GM18502 (cell line): Measurements from ENCODE around the gene PIK3R1.
A peak's percentile ranks its signal among the peaks of the same experiment; 100 is the strongest.

Experiments
- ATAC-seq: cut with Tn5 transposase; IDR thresholded peaks from one replicate; pipeline ENCODE4 v1.9.1; 2021; ENCODE audit warnings: mild to moderate bottlenecking; ENCODE audit not compliant: unreplicated experiment, poor library complexity

The PIK3R1 gene

DNA sequence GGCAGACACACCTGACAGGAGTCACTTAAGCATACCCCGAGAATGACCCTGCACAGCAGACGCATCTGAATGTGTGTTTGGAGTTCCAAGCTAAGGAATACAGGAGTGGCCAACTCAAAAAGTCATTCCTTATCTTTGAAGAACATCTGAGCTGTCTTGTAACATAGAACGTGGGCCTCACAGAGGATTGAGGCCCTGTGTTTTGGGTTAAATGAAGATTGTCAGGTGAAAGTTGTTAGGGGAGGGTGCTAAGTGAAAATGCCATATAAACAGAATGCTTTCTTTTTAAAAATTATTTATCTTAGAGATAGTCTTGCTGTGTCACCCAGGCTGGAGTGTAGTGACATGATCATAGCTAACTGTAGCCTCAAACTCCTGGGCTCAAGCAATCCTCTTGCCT lies 100.9 kb downstream of the PIK3R1 start:
- ATAC-seq, result no peak

GRCh38 chr5:68317646-68318045 lies 102.1 kb downstream of the PIK3R1 start:
- no peak for ATAC-seq

DNA sequence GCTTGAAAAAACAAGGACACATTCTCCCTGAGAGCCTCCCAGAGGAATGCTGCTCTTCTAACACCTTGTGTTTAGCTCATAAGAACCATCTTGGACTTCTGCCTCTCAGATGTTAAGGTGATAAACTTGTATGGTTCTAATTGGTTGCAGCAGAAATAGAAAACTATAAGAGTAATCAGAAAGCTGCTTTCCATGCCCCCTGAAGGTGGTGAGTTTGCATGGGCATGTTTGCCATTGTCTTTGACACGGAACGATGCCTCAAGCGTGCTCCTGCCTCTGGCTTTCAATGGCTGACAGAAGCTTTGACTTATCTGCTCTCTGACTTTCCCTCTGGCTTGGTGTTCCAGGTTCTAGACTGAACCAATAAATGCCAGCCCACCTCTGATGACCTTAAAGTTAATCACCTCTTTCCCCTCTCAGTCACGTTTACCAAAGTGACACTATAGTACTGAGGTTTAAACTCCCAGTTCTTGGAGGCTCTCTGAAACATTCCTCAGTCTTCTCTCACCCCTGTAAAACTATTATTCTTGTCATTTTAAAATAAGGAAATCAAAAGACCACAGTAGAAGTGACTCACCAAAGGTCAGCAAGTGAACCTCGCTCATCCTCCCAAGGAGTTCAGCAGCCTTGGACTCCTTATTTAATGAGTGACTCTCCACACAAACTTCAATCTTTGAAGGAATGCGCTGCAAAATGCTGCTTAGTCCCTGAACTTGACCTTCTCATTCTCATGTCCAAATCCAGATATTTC lies 103.6 kb downstream of the PIK3R1 start:
- ATAC-seq, result no peak

- ATAC-seq, result no peak
Observed at GRCh38 chr5:68319706-68320412, 104.3 kb downstream of the PIK3R1 start.

DNA sequence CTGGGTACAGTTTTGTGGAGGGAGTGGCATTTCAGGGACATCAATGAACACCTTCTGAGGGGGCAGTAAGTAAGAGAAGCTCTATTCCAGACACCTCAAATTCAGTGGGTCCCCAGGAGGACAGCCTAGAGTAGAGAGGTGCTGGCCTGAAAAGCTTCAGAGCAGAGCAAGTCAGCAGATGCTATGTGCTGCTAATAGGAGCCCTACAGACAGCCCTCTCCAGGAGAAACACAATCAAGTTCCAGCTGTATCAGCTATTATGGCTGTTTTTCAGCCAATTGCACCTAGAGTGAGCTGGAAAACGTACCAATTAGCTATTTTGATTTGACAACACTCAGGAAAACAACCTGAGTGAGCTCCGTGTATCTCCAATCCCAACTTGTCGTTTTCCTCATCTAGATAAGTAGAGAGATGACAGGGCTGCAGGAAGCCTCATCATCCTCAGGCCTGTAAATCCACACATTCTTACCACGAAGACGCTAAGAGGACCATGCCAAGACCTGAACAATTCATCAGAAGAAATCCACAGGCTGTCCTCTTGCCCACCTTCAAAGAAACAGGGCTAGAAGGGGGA lies 104.9 kb downstream of the PIK3R1 start:
- ATAC-seq, result no peak

GRCh38 chr5:68325065-68325580 lies 109.6 kb downstream of the PIK3R1 start:
- ATAC-seq, result no peak

DNA sequence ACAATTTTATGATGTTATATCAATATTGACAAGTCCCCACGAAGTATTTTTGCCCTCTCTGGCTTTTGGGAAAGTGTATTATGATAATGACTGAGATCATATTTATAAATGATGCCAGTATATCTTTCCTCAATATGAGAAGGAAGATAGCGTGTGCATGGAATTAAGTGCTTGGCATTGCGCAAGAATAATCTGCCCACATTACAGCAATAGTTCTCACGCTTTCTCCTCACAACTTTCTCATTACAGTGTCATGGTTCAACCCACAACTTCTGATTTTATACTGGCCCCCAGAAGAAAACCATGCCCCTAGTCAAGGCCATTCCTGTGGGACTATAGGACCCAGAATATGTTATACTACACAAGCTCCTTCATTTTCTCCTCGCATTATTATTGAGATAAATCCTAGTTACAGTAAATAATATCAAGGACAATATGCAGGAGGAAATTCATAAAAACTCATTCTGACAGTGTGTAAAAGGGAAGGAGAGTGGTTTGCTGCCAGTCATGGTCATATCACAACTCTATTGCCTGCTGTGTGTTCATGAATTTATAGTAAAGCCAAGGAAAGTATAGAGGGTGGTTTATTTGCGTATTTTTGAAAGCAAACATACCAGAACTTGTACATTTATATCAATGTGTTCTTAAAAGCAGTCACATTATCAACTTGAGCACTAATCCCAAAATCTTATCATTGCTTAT lies 114.1 kb downstream of the PIK3R1 start:
- ATAC-seq, result no peak

- no peak for ATAC-seq
Observed at GRCh38 chr5:68330574-68330973, 115.0 kb downstream of the PIK3R1 start.

- ATAC-seq, result peak; percentile 89
Observed at GRCh38 chr5:68331192-68332079, 115.9 kb downstream of the PIK3R1 start.

GRCh38 chr5:68332080-68332451 lies 116.5 kb downstream of the PIK3R1 start:
- ATAC-seq, result peak; percentile 26

- ATAC-seq, result no peak
Observed at GRCh38 chr5:68332556-68332955, 117.0 kb downstream of the PIK3R1 start.

DNA sequence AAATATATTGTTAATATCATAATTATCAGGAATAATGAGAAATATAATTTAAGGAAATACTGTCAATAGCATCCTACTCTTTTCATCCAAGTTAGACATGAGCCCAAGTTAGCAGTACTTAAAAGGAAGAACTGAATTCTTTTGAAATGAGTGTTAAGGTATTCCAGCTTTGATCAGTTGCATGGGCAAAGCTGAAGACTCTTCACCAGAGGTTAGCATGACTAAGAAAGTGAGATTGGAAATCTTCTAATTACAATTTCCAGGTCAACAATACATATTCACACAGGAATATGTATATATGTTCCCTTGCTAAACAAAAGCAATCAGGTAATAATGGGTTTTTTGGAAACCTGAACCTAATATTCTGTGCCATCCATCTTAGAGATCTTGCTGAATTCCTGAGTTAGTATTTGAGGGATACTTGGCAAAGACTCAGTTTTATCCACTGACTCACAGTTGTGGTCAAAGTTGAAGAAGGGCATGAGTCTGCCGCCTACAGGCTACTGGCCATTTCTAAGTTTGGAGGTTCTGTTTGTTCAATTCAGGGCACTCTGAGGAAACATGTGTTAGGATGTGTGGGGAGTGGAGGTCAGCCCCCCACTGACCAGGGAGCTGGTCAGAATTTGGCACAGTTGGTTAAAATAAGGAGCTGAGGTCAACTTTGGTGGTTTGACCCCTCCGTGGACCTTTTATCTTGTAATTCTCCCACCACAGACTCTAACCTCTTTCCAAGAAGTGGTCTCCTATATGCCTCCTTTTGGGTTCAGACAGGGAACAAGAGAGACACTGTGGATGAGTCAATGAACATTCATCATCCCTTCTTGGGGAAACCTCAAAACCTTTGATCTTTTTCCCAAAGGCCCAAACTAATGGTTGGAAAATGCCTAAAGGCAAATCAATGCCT lies 118.3 kb downstream of the PIK3R1 start:
- no peak for ATAC-seq

DNA sequence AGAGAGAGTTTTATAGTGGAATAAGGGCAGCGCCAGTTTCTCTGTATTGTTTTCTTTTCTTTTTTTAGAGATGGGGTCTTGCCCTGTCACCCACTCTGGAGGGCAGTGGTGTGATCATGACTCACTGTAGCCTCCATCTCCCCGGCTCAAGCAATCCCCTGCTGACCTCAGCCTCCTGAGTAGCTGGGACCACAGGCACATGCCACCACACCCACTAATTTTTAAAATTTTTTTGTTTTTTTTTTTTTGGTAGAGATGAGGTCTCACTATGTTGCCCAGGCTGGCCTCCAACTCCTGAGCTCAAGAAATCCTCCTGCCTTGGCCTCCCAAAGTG lies 119.0 kb downstream of the PIK3R1 start:
- ATAC-seq, result no peak

- no peak for ATAC-seq
Observed at GRCh38 chr5:68335075-68335474, 119.5 kb downstream of the PIK3R1 start.

GRCh38 chr5:68336200-68336599 lies 120.6 kb downstream of the PIK3R1 start:
- ATAC-seq, result no peak

DNA sequence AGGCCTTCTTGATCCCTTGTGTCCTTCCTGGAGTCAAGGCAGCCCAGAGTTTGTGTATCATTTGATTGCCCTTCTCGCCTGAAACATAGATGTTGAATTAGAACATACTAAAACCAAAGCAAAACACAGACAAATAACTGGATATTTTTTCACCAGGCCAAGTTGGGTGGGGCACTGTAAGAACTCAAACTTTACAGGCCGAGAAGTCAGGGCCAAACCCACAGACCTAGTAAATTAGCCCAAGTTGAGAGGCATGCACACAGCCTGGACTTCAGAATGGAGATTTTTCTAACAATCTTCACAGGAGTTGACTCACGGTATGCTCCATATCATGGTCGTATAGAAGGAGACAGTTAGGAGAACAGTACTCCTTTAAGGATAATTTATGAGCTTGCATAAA lies 121.7 kb downstream of the PIK3R1 start:
- no peak for ATAC-seq

DNA sequence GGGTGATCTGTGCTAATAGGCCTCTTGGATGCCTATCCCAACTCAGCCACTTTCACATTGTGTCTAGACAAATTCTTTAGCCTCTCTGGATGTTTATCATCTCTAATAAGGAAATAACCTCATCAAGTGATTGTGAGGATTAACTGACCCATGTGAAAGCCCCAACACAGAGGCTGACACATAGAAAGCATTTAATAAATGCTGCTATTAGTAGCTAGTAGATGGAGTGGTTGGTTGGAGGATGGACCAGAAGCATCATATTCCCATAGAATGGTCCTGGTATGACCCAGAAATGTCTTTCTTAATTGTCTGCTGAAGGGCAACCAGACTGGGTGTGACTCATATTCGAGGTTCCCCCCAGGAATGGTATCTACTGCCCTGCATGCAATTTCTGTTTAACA lies 124.4 kb downstream of the PIK3R1 start:
- no peak for ATAC-seq

DNA sequence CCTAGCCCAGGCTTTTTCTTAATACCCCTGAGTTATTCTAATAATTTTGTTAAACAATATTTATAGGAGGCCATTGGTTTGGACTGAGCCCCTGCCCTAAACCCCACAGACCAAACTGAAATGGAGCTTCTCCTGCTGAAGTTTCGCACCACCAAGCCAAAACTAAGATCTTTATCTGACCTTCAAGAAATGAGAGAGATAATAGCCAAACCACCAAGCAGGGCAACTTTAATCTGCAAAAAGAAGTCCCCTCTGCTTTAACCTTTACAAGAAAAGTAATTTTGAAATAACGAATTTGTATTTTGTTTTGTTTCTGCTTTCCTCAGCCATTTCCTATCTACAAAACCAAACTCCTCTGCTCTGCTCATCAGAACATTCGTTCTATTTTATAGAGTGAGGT lies 125.5 kb downstream of the PIK3R1 start:
- ATAC-seq, result no peak

GRCh38 chr5:68342693-68343092 lies 127.1 kb downstream of the PIK3R1 start:
- ATAC-seq, result no peak
